ENCODE results near the gene ZGPAT.

DNA sequence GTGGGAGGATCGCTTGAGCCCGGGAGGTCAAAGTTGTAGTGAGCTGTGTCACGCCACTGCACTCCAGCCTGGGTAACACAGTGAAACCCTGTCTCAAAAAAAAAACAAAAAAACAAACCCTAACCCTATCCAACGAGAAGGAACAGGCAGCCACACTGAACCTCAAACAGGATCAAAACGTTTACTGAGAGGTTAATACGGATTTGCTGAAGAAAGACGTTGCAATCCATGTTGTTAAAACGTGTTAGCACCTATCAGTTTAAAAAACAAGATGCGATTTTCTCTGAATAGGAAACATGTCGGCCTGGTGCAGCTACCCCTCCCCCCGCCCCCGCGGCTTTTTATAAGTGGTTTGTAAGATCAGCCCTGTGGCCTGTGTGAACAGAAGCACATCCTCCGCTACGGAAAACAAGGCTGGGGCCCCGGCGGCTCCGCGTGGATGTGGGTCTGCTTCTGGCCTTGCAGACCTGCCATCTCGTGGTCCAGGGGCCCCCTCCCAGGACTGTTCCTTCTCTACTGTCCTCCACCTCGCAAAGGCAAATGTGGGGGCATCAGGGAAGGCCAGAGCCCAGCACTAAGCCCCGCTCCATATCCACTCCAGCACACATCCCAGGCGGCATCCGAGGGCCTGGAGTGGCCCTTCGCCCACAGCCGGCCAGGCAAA lies 43.1 kb downstream of the ZGPAT start:
- TF ChIP-seq POLR2A (IDR thresholded peaks at IDR 0.05) (no peak), POLR2AphosphoS5 (IDR thresholded peaks at IDR 0.05) (no peak)
- TF ChIP-seq, protein P1, sequence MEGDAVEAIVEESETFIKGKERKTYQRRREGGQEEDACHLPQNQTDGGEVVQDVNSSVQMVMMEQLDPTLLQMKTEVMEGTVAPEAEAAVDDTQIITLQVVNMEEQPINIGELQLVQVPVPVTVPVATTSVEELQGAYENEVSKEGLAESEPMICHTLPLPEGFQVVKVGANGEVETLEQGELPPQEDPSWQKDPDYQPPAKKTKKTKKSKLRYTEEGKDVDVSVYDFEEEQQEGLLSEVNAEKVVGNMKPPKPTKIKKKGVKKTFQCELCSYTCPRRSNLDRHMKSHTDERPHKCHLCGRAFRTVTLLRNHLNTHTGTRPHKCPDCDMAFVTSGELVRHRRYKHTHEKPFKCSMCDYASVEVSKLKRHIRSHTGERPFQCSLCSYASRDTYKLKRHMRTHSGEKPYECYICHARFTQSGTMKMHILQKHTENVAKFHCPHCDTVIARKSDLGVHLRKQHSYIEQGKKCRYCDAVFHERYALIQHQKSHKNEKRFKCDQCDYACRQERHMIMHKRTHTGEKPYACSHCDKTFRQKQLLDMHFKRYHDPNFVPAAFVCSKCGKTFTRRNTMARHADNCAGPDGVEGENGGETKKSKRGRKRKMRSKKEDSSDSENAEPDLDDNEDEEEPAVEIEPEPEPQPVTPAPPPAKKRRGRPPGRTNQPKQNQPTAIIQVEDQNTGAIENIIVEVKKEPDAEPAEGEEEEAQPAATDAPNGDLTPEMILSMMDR (IDR thresholded peaks at IDR 0.05) = no peak

Data from upper lobe of left lung (tissue), 4 donors.